ENCODE data around the gene VGLL3.
"Not testable (repeated sequence)": the region's sequence is repeated elsewhere in the genome, so short reads cannot be mapped to it uniquely, and the experiment has no call there.

The VGLL3 gene

DNA sequence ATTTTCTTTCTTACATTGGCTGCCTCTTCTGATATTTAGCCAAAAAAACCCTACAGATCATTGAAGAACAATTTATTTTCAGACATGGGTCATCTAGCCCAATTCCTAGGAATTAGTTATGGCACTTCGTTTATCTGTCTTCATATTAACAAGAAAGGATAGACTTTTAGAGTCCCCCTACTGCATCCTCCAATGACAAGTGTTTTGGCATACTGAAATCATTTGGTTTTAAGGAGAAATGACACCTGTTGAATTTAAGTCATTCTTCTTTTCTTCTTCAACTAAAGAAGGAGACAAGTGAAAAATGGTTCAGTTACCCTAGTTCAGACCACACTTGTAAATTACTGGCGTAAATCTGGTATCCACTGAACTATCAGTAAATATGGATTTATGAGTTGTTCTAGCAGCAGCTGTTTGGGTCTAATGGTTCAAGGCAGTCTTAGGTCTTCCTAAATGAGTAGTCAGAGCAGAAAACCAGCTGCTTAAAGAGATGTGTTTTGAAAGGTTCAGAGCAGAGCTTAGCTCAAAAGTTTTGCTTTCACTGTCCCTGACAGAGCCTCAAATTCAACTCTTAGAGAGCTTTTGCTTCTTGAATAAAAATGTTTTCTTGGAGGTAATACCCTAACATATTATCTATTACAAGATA is 5.6 kb downstream of the VGLL3 start:
- in situ Hi-C loops (cut with HindIII; ENCODE audit: low pct_unique_long_range_greater_than_20kb, low sequenced_read_pairs): no loop called here
- DNase-seq (ENCODE audit: low read depth in 1 of 2, low spot score in 1 of 2): no peak
- TF ChIP-seq JUND (IDR thresholded peaks at IDR 0.05; ENCODE audit: low read depth): no peak

DNA sequence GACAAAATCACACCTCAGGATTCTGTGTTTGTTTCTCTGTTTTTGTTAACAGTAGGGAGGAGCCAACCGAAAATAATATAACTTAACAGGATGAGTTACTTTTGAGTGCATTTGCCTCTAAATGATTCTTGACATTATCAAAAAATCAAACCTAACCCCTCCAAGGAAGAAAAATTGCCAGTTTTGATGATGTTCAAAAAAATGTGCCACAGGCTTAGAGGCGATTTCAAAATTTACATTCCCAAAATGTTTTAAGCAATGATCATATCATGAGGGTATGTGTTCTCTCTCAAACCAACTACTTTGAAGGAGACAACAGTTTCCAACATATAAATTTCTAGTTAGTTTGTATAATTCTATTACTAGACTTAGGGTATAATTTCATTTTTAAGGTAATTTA is 6.7 kb downstream of the VGLL3 start:
- TF ChIP-seq JUND (IDR thresholded peaks at IDR 0.05; ENCODE audit: low read depth): no peak
- no peak for DNase-seq (ENCODE audit: low read depth in 1 of 2, low spot score in 1 of 2)
- in situ Hi-C loops (cut with HindIII; ENCODE audit: low pct_unique_long_range_greater_than_20kb, low sequenced_read_pairs): no loop called here

DNA sequence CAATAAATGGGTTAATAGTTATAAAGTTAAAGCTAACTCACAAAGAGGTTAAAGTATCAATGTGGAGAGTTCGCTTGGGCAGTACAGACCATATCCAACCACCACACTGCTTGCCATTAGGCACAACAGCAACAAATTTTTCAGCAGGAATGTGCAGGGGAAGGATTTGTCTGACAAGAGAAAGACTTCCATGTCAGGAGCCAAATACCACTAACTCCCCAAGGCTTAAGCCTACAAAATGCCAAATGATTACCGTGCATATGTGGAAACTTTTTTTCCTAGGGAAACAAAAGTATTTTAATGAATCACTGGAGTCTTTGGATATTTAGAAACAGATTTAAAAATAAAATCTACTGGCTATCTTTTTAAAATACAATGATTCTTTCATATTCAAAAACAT is 8.1 kb downstream of the VGLL3 start:
- in situ Hi-C loops (cut with HindIII; ENCODE audit: low pct_unique_long_range_greater_than_20kb, low sequenced_read_pairs): no loop called here
- no peak for TF ChIP-seq JUND (IDR thresholded peaks at IDR 0.05; ENCODE audit: low read depth)
- DNase-seq (ENCODE audit: low read depth in 1 of 2, low spot score in 1 of 2): no peak

DNA sequence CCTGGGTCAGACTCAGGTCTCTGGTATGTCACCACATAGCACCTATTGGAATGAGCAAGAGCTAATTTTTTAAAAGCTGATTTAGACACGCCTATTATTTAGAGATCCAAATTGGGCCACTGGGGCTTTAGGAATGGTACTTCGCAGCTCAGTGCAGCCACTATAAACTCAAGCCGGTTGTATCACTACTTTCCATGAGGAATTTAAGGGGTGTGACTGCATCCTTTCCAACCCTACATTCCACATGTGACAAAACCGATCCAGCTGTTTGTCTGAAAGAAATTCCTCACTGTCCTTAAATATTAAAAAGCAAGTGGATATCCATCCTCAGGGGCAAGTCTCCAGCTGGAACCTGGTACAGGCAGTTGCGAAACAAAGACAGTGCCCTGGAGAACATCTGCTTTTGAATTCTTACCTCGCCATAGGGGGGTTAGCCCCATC is 12.8 kb downstream of the VGLL3 start:
- TF ChIP-seq JUND (IDR thresholded peaks at IDR 0.05; ENCODE audit: low read depth): no peak
- in situ Hi-C loops (cut with HindIII; ENCODE audit: low pct_unique_long_range_greater_than_20kb, low sequenced_read_pairs): no loop called here
- no peak for DNase-seq (ENCODE audit: low read depth in 1 of 2, low spot score in 1 of 2)

DNA sequence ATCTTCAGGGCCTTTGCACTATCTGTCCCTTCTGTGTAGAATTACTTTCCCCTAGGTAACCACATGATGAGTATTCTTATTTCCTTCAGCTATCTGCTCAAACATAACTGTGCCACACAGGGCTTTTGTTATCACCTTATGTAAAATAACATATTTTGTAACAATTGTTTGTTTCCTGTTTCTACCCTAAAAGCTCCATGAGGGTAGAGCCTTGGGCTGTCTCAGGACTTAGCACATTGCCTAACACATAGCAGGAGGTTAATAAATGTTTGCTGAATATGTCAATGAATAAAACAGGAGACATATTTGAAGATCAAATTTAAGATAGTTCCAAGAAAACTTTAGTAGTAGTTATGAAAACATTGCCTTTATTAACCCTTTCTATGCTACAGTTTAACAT is 14.7 kb downstream of the VGLL3 start:
- no peak for TF ChIP-seq JUND (IDR thresholded peaks at IDR 0.05; ENCODE audit: low read depth)
- DNase-seq (ENCODE audit: low read depth in 1 of 2, low spot score in 1 of 2): no peak
- in situ Hi-C loops (cut with HindIII; ENCODE audit: low pct_unique_long_range_greater_than_20kb, low sequenced_read_pairs): no loop called here

DNA sequence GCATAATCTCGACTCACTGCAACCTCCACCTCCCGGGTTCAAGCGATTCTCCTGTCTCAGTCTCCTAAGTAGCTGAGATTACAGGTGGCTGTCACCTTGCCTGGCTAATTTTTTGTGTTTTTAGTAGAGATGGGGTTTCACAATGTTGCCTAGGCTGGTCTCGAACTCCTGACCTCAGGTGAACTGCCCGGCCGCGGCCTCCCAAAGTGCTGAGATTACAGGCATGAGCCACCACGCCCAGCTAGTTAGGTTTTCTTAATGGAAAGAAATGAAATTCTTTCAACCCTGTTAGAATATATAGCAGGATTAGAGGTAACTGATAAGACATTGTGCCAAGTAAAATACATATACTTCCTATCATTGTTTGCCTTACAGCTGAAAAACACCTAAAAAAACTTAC is 16.8 kb downstream of the VGLL3 start:
- in situ Hi-C loops (cut with HindIII; ENCODE audit: low pct_unique_long_range_greater_than_20kb, low sequenced_read_pairs): not testable (repeated sequence)

DNA sequence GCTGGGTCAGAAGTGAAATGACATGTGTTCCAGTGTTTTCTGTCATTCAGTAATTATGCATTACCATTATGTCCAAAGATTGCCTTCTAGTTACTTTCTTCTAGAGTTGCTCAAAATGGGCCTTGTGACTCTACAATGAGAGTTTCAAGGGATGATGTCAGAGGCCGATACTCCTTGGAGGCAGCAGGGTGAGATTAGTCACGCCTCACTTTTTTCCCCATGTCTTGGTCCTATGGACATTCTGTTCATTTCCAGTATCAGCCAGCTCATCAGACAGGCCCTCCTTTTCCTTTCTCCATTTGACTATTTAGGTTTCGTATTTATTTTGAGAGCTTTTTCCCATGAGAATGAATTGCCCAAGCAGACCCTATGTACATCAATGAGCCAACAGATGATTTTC is 17.5 kb downstream of the VGLL3 start:
- TF ChIP-seq JUND (IDR thresholded peaks at IDR 0.05; ENCODE audit: low read depth): no peak
- in situ Hi-C loops (cut with HindIII; ENCODE audit: low pct_unique_long_range_greater_than_20kb, low sequenced_read_pairs): no loop called here
- no peak for DNase-seq (ENCODE audit: low read depth in 1 of 2, low spot score in 1 of 2)

More for the DNA sequence above, 16.8 kb downstream of the VGLL3 start:
- not testable (repeated sequence) for DNase-seq (ENCODE audit: low read depth in 1 of 2, low spot score in 1 of 2)

DNA sequence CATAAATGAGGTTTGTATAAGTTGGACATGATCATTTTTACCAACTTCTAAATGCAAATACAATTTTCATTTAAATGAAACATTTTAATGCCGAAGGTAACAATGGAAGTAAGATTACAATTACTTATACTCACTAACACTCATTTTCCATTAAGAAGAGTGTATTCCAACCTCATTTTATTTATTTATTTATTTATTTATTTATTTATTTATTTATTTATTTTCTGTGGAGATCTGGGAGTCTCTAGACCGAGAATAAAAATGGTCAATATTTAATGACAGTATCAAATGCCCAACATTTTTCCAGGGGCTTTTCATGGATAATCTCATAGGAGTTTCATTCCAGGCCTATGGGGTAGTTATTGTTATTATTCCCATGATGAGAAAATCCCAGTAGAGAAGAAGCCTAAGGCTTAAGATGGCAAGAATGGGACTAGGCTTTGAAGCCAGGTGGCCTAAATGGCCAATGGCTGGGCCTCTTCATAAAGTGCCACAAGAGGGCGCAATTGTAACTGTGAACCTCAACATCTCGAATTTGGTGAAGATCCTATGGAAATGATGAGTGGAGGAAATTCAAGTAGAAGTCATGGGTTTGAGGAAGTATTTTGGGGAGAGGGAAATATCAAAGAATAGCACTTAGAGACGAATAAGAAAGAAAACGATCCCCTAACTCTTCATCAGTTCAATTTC is 21.3 kb downstream of the VGLL3 start:
- TF ChIP-seq JUND (IDR thresholded peaks at IDR 0.05; ENCODE audit: low read depth): no peak
- peak in 1 of 2 experiments; percentile 39 for DNase-seq (ENCODE audit: low read depth in 1 of 2, low spot score in 1 of 2)
- in situ Hi-C loops (cut with HindIII; ENCODE audit: low pct_unique_long_range_greater_than_20kb, low sequenced_read_pairs): no loop called here

DNA sequence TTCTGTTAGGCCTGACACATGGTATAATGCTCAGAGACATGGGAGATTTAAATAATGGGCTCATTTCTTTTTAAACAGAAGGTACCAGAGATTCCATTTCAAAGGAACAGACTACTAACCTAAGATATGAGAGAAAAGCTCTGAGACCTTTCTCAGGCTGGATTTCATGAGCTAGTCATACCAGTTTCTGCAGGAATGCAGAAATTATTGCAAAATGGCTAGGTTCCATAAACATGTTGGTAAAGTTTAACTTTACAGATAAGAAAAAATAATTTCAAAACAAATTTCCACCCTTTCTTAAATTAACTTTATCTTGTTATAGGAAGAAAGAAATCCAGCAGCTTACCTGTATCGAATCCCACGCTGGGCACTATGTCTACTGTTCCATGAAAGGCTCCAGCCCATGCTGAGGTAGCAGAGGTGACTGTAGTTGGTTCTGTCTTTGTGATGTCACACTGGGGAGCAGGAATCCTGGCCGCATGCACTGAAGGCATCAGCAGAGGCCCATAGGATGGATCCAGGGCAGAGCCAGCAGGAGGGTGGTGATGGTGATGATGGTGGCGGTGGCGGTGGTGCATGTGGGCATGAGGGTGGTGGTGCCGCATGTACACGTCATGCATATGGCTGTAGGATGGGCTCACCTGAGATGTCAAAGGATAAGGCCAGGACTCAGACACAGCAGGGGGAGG is 22.6 kb downstream of the VGLL3 start:
- no peak for TF ChIP-seq JUND (IDR thresholded peaks at IDR 0.05; ENCODE audit: low read depth)
- in situ Hi-C loops (cut with HindIII; ENCODE audit: low pct_unique_long_range_greater_than_20kb, low sequenced_read_pairs): no loop called here
- no peak for DNase-seq (ENCODE audit: low read depth in 1 of 2, low spot score in 1 of 2)

DNA sequence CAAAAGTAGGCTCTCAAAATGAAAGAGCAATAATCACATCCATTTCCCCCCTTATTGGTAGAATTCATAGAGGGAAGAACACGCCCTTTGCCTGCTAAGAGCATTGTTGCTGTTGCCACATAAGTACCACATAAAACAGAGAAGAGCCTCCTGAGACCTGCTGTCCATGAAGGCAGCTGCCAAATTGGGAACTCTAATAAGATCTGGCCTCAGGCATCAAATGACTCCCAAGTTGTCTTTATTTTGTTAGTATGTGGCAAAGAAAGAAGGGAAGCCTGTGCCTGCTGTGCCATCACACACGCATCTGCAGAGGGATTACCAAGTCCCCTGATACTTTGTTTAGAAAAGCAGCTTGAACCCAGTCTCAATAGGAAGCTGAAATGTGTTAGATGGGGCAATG is 23.9 kb downstream of the VGLL3 start:
- DNase-seq (ENCODE audit: low read depth in 1 of 2, low spot score in 1 of 2): no peak
- in situ Hi-C loops (cut with HindIII; ENCODE audit: low pct_unique_long_range_greater_than_20kb, low sequenced_read_pairs): no loop called here
- TF ChIP-seq JUND (IDR thresholded peaks at IDR 0.05; ENCODE audit: low read depth): no peak

DNA sequence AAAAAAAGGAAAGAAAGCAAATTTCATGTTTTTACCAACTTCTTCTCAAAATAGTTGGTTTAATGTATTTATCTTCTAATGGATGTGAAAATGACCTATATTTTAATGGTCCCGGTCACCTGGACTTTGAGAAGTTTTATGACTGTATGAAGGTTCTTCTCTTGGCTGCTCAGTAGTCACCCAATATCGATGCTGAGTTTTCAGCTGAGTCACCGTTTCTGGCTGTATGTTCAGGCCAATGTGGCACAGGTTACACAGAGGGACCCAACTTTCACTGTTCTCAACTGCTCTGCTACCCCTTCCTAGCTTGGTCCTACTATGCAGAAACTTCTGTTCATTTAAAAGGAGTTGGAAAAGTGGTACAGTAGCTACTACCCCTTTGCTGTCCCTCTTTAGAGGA is 25.8 kb downstream of the VGLL3 start:
- TF ChIP-seq JUND (IDR thresholded peaks at IDR 0.05; ENCODE audit: low read depth): no peak
- no peak for DNase-seq (ENCODE audit: low read depth in 1 of 2, low spot score in 1 of 2)
- in situ Hi-C loops (cut with HindIII; ENCODE audit: low pct_unique_long_range_greater_than_20kb, low sequenced_read_pairs): no loop called here

DNA sequence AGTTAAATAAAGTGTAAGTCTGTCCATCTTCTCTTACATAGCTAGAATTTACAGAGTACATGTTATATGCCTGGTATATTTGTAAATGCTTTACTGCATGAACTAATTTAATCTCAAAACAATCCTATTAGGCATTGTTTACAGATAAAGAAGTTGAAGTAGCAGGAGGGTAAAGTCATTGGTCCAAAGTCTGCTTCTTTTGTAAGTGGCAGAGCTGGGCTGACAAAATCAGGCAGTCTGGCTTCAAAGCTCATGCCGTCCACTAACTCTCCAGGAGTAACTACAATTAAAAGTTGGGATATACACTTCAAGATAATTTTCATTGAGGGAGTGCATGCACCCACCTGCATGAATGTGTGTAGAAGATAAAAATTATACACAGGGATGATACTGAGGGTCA is 27.3 kb downstream of the VGLL3 start:
- in situ Hi-C loops (cut with HindIII; ENCODE audit: low pct_unique_long_range_greater_than_20kb, low sequenced_read_pairs): no loop called here
- DNase-seq (ENCODE audit: low read depth in 1 of 2, low spot score in 1 of 2): no peak
- TF ChIP-seq JUND (IDR thresholded peaks at IDR 0.05; ENCODE audit: low read depth): no peak

DNA sequence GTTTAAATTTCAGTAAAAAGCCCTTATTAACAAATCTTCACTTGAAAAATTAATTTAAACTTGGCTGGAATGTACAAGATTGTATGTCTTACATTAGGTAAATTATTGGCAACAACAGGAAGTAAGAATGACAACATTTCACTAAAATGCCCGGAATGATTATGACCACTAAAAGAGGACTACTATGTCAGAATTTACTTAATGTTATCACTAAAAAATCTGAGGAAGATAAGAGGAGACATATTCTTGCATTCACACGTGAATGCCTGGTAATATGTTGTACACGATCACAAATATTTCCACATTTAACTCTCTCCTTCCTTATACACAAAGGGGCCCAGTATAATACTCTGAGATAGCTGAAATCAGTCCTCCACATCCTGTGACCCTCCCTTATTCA is 29.7 kb downstream of the VGLL3 start:
- no peak for TF ChIP-seq JUND (IDR thresholded peaks at IDR 0.05; ENCODE audit: low read depth)
- no peak for DNase-seq (ENCODE audit: low read depth in 1 of 2, low spot score in 1 of 2)
- in situ Hi-C loops (cut with HindIII; ENCODE audit: low pct_unique_long_range_greater_than_20kb, low sequenced_read_pairs): no loop called here
